HG02870 (cell line): Measurements from ENCODE around the gene ZNF844.
"Not testable (repeated sequence)": the region's sequence is repeated elsewhere in the genome, so short reads cannot be mapped to it uniquely, and the experiment has no call there.

Experiments
- ATAC-seq: cut with Tn5 transposase; IDR thresholded peaks from one replicate; pipeline ENCODE4 v1.9.1; 2021; ENCODE audit warnings: mild to moderate bottlenecking, moderate library complexity; ENCODE audit not compliant: unreplicated experiment

Gene ZNF844

DNA sequence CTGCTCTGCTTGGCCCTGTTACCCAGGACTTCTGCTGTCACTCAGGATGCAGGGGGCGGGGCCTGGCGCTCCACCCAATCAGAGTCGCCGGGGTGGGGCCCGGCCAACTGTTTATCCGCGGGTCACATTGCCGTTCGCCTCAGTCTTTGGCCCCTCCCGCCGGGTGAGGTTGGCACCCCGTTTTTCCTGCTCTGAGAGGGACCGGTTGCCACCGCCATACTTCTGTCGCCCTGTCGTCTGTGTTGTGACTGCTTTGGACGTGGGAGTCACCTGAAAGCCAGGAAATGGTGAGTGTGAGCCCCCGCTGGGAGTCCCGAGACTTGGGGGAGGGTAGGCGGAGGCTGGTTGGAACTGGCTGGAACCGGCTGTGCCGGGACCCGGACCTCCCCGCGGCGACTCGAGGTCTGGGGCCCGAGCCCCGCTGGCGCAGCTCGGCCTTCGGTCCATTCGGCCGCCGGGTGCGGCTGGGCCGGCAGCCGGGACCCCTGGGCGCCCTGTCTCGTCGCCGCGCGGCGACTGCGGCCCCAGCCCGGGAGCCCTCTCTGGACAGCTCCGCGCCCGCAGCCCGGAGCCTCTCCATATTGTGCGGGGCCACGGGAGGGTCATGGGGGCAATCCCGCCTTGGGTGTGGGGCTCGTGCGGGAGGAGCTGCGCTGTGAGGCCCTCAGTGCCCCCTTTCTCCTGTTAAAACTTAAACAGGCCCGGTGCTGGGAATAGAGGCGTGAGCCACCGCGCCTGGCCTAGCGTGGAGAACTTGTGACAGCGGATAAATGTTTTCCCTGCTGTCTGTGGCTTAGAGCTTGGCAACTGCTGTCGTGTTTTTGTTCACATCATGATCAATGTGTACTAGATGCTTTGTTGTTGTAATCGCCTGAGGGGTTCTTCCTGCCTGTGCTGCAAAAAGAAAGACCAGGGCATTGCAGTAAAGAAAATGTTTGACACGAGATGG lies at the start of gene ZNF844:
TSS of gene ZNF844 (plus strand) at position 142 of the 949 bp plus-strand sequence. CDS start at position 285, 143 bp downstream.
- ATAC-seq, result peak; percentile 89

DNA sequence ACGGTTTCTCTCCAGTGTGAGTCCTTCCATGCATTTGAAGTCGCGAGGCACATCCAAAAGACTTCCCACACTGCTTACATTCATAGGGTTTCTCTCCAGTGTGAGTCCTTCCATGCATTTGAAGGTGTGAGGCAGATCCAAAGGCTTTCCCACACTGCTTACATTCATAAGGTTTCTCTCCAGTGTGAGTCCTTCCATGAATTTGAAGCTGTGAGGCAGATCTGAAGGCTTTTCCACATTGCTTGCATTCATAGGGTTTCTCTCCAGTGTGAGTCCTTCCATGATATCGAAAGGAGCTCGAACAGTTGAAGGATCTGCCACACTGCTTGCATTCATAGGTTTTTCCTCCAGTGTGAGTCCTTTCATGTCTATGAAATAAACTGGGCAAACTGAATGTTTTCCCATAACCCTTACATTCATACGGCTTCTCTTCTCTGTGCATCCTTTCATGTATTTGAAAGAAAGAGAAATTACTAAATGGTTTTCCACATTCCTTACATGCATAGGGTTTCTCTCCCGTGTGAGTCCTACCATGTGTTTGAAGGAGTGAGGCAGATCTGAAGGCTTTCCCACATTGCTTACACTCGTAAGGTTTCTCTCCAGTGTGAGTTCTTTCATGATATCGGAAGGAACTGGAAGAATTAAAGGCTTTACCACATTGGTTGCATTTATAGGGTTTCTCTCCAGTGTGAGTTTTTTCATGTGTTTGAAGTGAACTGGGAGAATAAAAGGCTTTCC lies 49.3 kb upstream of the ZNF844 start:
- no peak for ATAC-seq

DNA sequence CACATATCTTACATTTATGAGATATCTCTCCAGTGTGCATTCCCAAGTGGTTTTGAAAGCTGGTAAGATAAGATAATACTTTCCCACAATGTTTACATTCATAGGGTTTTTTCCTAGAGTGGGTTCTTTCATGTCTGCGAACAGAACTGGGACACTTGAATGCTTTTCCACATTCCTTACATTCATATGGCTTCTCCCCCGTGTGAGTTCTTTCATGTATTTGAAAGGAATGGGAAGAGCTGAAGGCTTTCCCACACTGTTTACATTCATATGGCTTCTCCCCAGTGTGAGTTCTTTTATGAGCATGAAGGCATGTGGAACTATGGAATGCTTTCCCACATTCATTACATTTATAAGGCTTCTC lies 48.8 kb upstream of the ZNF844 start:
- no peak for ATAC-seq

DNA sequence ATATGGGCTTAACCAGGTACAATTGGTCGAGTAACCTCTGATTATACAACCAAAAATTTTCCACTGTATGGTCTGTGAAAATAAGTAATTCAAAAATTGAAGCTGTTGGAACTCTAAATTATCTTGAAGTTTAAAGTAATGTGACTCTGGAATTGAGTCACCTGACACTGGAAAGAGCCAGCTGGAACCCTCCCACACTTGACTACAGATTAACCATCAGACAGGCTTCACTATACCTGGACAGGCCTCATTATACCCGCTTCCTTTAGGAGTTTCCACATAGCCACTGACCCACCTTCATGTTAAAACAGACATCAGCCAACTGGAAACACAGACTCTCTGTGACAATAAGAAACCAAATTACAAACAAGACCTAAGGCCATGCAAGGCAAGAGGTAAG lies 30.3 kb upstream of the ZNF844 start:
- no peak for ATAC-seq

DNA sequence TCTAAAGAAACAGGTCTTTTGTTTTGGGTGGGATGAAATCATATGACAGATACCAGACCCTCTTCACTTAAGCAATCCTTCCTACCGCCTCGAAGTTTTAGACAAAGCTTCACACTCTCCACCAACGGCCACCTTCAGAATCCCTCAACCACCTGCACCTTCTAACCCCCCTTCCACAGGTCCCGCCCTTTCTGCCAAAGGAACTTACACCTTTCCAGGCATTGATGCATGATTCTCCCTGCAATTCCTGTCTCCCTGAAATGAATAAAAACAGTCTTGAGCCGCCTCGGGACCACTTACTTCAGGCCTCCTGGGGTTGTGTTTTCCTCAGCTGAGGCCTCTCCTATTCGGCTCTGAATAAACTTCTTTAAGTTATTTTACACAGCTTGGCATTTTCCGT lies 29.9 kb upstream of the ZNF844 start:
- no peak for ATAC-seq

DNA sequence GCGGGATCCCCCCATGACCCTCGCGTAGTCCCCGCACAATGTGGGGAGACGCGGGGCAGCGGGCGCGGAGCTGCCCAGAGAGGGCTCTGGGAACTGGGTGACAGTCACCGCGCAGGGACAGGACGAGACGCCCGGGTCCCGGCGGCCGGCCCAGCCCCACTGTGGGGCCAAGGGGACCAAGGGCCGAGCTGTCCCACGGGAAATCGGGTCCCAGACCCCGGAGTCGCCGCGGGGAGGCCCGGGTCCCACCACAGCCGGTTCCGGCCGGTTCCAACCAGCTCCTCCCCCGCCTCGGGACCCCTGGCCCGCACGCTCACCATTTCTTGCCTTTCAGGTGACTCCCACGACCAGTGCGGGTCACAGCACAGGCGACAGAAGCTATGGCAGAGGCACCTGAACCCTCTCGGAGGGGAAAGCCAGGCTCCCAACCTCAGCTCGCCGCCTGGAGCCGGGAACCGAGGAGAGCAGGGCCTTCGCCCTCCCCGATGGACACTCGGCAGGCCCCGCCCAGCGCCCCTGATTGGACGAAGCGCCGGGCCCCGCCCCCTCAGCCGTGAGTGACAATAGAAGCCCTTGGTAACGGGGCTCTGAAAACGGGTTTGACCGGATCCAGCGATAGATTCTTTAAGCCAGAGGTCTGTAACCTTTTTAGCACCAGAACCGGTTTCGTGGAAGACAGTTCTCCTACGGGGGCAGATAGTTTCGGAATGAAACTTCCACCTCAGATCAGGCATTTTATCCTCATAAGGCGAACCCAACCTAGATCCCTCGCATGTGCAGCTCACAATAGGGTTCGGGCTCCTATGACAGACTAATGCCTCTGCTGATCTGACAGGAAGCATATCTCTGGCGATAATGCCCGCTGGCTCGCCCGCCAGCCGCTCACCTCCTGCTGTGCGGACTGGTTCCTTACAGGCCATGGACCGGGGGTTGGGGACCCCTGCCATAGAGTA lies 29.0 kb upstream of the ZNF844 start, which contains the start of gene ZNF433:
TSS of gene ZNF433 (minus strand) at position 460 of the 953 bp plus-strand sequence. CDS start at position 320, 140 bp downstream.
- peak; percentile 92 for ATAC-seq

DNA sequence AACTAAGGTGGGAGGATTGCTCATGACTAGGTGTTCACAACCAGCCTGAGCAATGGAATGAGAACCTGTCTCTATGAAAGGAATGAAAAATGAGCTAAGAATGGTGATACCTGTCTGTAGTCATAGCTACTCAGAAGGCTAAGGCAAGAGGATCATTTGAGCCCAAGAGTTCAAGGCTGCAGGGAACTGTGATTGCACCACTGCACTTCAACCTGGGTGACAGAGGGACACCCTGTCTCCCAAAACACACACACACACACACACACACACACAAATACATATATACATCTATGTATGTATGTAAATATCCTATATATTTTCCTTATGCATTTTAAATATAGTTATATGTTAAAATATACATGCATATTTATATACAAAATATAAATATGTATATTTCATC lies 21.6 kb upstream of the ZNF844 start:
- ATAC-seq, result no peak

DNA sequence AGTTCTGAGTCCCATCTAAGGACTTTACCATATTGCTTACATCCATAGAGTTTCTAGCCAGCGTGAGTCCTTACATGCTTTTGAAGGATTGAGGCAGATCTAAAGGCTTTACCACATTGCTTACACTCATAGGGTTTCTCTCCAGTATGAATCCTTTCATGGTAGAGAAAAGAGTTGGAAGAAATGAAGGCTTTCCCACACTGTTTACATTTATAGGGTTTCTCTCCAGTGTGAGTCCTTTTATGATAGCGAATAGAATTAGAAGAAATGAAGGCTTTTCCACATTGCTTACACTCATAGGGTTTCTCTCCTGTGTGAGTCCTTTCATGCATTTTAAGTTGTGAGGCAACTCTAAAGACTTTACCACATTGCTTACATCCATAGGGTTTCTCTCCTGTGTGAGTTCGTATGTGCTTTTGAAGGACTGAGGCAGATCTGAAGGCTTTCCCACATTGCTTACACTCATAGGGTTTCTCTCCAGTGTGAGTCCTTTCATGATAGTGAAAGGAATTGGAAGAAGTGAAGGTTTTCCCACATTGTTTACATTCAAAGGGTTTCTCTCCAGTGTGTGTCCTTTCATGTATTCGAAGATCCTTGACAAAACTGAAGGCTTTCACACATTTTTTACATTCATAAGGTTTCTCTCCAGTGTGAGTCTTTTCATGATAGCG lies 20.6 kb upstream of the ZNF844 start:
- ATAC-seq, result no peak

DNA sequence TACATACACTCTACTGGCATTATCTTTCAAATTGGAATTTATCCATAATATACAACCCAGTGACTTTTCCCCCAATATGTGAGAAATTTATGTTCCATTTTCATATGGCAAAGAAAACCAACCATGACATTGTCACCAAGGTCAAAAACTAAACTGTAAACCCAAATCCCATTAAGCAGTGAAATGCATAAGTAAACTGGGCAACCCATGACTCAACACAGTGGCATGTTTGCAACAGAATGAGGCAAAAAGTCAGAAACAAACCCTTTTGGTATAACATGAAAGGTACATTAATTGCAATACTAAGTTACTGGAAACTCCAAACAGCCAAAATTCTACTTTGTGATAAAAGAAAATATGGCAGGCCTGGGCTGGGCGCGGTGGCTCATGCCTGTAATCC lies 16.7 kb upstream of the ZNF844 start:
- ATAC-seq, result no peak

DNA sequence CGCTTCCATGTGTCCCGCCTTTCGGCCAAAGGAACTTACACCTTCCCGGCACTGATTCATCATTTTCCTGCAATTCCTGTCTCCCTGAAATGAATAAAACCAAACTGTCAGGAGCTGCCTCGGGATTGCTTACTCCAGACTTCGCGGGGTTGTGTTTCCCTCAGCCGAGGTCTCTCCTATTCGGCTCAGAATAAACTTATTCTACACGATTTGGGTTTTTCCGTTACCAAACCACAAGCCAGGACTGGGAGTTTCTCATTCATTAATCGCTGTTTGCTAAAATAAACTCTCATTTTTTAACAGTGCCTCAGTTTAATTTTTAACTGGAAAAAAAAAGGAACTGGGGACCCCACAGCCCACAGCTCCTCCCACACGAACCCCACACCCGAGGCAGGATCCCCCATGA lies 12.4 kb upstream of the ZNF844 start:
- ATAC-seq, result no peak

DNA sequence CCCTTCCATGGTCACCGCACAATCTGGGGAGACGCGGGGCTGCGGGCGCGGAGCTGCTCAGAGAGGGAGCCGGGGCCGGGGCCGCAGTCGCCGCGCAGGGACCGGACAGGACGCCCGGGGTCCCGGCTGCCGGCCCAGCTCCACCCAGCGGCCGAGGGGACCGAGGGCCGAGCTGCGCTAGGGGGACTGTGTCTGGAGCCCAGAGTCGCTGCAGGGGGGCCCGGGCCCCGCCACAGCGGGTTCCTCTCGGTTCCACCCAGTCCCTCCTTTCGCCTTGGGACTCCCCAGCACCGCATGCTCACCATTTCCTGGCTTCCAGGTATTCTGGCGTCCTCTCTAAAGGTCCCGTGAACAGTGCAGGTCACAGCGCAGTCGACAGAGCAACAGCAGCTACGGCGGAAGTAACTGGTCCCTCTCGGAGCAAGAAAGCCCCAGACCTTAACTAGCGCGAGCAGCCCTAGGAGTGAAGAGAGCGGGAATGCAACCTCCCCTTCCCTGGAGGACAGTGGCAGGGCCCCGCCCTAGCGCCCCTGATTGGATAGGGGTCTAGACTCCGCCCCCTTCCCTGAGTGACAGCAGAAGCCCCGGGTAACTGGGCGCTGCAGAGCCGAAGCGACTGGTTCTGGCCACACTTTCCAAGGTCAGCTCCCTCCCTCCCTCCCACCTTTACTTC lies 11.9 kb upstream of the ZNF844 start, which contains the start of gene ZNF878:
TSS of gene ZNF878 (minus strand) at position 465 of the 673 bp plus-strand sequence. CDS start at position 305, 160 bp downstream.
- peak; percentile 81 for ATAC-seq

DNA sequence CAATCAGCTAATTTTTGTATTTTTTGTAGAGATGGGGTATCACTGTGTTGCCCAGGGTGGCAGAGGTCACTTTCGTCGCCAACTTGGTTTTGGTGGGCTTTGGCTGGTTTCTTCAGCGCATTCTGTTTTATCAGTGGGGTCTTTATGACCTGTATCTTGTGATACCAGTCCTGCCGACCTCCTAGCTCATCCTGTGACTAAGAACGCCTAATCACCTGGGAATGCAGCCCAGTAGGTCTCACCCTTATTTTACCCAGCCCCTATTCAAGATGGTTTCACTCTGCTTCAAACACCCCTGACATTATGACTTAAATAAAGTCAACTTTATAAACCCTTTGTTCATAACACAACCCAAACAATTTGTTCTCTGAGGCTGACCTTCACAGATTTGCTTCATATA lies 8.7 kb upstream of the ZNF844 start:
- ATAC-seq, result no peak

DNA sequence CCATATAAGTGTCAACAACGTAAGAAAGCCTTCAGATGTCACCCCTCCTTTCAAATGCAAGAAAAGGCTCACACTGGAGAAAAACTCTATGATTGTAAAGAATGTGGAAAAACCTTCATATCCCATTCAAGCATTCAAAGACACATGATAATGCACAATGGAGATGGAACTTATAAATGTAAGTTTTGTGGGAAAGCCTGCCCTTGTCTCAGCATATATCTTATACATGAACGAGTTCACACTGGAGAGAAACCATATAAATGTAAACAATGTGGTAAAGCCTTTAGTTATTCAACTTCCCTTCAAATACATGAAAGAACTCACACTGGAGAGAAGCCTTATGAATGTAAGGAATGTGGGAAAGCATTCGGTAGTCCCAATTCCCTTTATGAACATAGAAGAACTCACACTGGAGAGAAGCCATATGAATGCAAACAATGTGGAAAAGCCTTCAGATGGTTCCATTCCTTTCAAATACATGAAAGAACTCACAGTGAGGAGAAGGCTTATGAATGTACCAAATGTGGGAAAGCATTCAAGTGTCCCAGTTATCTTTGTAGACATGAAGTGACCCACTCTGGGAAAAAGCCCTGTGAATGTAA lies 11.1 kb downstream of the ZNF844 start:
- no peak for ATAC-seq

DNA sequence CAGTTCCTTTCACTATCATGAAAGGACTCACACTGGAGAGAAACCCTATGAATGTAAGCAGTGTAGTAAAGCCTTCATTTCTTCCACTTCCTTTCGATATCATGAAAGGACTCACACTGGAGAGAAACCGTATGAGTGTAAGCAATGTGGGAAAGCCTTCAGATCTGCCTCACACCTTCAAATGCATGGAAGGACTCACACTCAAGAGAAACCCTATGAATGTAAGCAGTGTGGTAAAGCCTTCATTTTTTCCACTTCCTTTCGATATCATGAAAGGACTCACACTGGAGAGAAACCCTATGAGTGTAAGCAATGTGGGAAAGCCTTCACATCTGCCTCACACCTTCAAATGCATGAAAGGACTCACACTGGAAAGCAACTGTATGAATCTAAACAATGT lies 11.8 kb downstream of the ZNF844 start:
- not testable (repeated sequence) for ATAC-seq

DNA sequence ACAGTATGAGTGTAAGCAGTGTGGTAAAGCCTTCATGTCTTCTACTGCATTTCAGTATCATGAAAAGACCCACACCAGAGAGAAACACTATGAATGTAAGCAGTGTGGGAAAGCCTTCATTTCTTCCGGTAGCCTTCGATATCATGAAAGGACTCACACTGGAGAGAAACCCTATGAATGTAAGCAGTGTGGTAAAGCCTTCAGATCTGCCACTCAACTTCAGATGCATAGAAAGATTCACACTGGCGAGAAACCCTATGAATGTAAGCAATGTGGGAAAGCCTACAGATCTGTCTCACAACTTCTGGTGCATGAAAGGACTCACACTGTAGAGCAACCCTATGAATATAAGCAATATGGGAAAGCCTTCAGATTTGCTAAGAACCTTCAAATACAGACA lies 12.8 kb downstream of the ZNF844 start:
- no peak for ATAC-seq

DNA sequence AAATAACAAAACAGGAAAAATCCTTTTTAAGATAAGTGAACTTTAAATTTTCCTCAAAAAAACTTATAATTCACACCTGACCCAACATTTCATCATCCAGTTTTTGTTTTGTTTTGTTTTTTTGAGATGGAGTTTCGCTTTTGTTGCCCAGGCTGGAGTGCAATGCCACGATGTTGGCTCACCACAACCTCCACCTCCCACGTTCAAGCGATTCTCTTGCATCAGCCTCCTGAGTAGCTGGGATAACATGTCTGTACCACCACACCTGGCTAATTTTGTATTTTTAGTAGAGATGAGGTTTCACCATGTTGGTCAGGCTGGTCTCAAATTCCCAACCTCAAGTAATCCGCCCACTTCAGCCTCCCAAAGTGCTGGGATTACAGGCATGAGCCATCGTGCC lies 18.8 kb downstream of the ZNF844 start:
- ATAC-seq, result not testable (repeated sequence)

DNA sequence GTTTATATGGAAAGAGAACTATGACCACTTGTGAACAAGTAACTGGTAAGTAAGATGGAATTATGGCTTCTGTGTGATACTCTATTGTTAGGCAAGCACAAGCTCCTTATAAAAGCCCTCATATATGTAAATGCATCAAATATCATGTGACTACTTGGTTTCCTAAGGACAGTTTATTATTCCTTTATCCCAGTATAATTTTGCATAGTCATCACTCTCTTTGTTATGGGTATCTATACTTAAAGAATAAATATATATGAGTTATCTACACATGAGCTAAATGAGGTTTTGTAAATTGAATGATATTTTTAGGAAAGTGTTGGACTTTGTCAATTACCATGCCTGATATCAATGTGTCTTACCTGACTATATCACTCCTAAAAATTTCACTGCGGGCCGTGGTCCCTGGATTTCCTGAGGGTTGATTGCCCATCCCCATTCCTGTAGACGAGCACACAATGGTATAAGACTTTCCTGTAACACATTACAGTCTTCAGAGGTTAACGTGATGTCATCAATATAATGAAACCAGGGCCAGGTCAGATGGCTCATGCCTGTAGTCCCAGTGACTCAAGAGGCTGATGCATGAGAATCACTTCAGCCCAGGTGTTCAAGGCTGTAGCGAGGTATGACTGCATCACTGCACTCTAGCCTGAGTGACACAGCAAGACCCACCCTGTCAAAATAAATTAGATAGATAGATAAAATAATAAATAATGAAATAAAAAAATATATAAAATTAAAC lies 20.7 kb downstream of the ZNF844 start:
- no peak for ATAC-seq

DNA sequence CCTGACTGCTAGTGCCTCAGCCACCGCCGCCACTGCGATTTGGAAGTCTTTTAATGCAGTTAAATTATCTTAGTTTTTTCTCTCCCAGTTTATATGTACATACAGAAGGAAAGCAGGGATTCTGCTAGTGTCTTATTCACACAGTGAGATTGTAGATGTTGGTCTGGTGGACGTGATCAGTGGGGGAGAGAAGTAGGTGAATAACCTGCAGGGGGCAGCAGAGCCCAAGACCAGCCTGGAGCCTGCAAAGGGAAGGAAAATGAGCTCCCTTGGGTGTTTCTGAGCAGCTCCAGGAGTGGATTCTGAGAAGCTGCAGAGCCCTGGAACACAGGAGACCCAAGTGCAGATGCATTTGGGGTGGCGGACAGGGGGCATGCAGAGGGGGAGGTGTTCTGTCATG lies 26.3 kb downstream of the ZNF844 start:
- no peak for ATAC-seq
